HCT116 (cell line): Measurements from ENCODE around the gene ATP5MC3. TPM values are rescaled to one million over a fixed set of nuclear protein-coding genes. Genes with fewer than 3 reads are reported as not detected.

Experiments used
- microRNA counts: library from miRNA; unstranded; fragments of <30 nt; microRNA quantifications from one replicate; lab custom pipeline; 2015
- microRNA-seq: library from miRNA; unstranded; fragments of <30 nt; microRNA quantifications from one replicate; pipeline ENCODE4, GENCODE V29; 2016; ENCODE audit warnings: borderline number of aligned reads
- total RNA-seq: library from RNA; stranded (reverse); gene quantifications from one replicate; pipeline ENCODE4 v1.2.1, GENCODE V29; 2021; ENCODE audit not compliant: unreplicated experiment

ATP5MC3 gene
- total RNA-seq, 1 experiment from 2014 or later: 361 TPM

MicroRNAs within 50 kb of the gene (microRNA counts, 767-probe panel; counts per million panel counts)
- not detected for microRNA hsa-miR-933 (lab: Ali Mortazavi, UCI)

Small RNA genes lying within 50 kb of the gene (microRNA-seq; reads per million reads assigned to microRNA genes)
- 1.6 reads per million for gene MIR933

Other genes starting within 250 kb of the ATP5MC3 start
- gene CHN1, start 176.3 kb downstream of the ATP5MC3 start, total RNA-seq: 3.6 TPM
- 29.6 TPM for gene ATF2, start 13.5 kb downstream of the ATP5MC3 start, total RNA-seq